Activated CD4-positive, alpha-beta memory T cell treated with anti-CD3 and anti-CD28 coated beads, Interleukin-2, amount 10 ng/mL, durations not matched to agents 7 days and 5 days (primary cell): Measurements from ENCODE around the gene RING1. TPM values are rescaled to one million over a fixed set of nuclear protein-coding genes. Genes with fewer than 3 reads are reported as not detected.

ENCODE experiments used
- CTCF ChIA-PET: fragments of 350-600 bp; sonication (Branson Sonifier 250); formaldehyde crosslinking; loops from one replicate; lab custom pipeline; 2021; ENCODE audit warnings: antibody characterized with exemption, inconsistent platforms; lab: Charles Lee
- POLR2A ChIA-PET: fragments of 350-600 bp; sonication (Branson Sonifier 250); formaldehyde crosslinking; loops from one replicate; lab custom pipeline; 2021; ENCODE audit warnings: antibody characterized with exemption; lab: Charles Lee
- DNase-seq: peaks from one replicate; pipeline ENCODE4 v3.0.0-alpha.2; 2020
- H3K27ac Mint-ChIP-seq: one replicate; pipeline ENCODE4 v1.8.0; 2021; ENCODE audit warnings: mild to moderate bottlenecking, mixed read lengths
- H3K27me3 Mint-ChIP-seq: one replicate; pipeline ENCODE4 v1.8.0; 2021; ENCODE audit warnings: mixed read lengths
- H3K36me3 Mint-ChIP-seq: one replicate; pipeline ENCODE4 v1.8.0; 2021; ENCODE audit warnings: low read depth, mixed read lengths
- H3K4me1 Mint-ChIP-seq: one replicate; pipeline ENCODE4 v1.8.0; 2021; ENCODE audit warnings: mixed read lengths
- H3K4me3 Mint-ChIP-seq: one replicate; pipeline ENCODE4 v1.8.0; 2021; ENCODE audit warnings: mild to moderate bottlenecking, mixed read lengths
- H3K9me3 Mint-ChIP-seq: one replicate; pipeline ENCODE4 v1.8.0; 2021; ENCODE audit warnings: mixed read lengths
- total RNA-seq, 2 experiments: library from RNA; stranded (reverse); gene quantifications; one replicate each; pipeline ENCODE4 v1.2.3, GENCODE V29; 2021

RING1 gene
- total RNA-seq, 2 experiments from 2014 or later, result 29.7 to 32.1 TPM

- CTCF ChIA-PET, result interaction anchor here (2.2 kb wide), 1 partner anchor 42 kb away, joined by 19 read pairs; no protein-coding TSS in a partner anchor
- DNase-seq, result no peak
- POLR2A ChIA-PET, result interaction anchor here (0.6 to 3.5 kb wide), 4 partner anchors 41 to 222 kb away, joined by 3 to 34 read pairs (median 8); partner anchors contain the start of genes RPS18 and VPS52
- Mint-ChIP-seq H3K27me3 (no peaks in the 10 kb centered on the region), H3K9me3 (no peaks in the 10 kb centered on the region), H3K36me3 (peaks cover 39% of the 10 kb centered on the region), H3K27ac (no peak overlapping the region), H3K4me3 (peak overlapping the region; percentile 19), H3K4me1 (peaks cover 60% of the 10 kb centered on the region)
These were observed 1.3 kb upstream of the RING1 start for GRCh38 chr6:33206864-33207551.

- POLR2A ChIA-PET, result interaction anchor here (0.6 to 3.5 kb wide), 16 partner anchors 8 to 313 kb away, joined by 3 to 34 read pairs (median 5); partner anchors contain the start of genes B3GALT4, RPS18, RXRB and SLC39A7
- Mint-ChIP-seq H3K27ac (peak overlapping the region; percentile 79), H3K4me1 (peaks cover 56% of the 10 kb centered on the region), H3K4me3 (peak overlapping the region; percentile 80), H3K9me3 (no peaks in the 10 kb centered on the region), H3K36me3 (peaks cover 39% of the 10 kb centered on the region), H3K27me3 (peaks cover 2% of the 10 kb centered on the region)
- no peak for DNase-seq
- CTCF ChIA-PET, result interaction anchor here (1.0 to 2.2 kb wide), 4 partner anchors 41 to 369 kb away, joined by 3 to 19 read pairs (median 4); partner anchors contain the start of genes PSMB9, TAP1 and TAP2
These were observed 679 bp upstream of the RING1 start for GRCh38 chr6:33207552-33208090.

GRCh38 chr6:33209856-33210255, 1.6 kb downstream of the RING1 start:
- peaks cover 29% of the 10 kb centered on the region for H3K36me3 Mint-ChIP-seq
- H3K27ac Mint-ChIP-seq, result no peak overlapping the region
- H3K4me3 Mint-ChIP-seq, result peak overlapping the region; percentile 80
- H3K27me3 Mint-ChIP-seq, result peaks cover 25% of the 10 kb centered on the region
- DNase-seq, result no peak
- no peaks in the 10 kb centered on the region for H3K9me3 Mint-ChIP-seq
- peaks cover 52% of the 10 kb centered on the region for H3K4me1 Mint-ChIP-seq
- POLR2A ChIA-PET, result interaction anchor here (3.5 kb wide), 1 partner anchor 38 kb away, joined by 34 read pairs; no protein-coding TSS in a partner anchor
- CTCF ChIA-PET, result interaction anchor here (1.0 to 1.8 kb wide), 2 partner anchors 12 to 39 kb away, joined by 4 to 11 read pairs; no protein-coding TSS in a partner anchor

- CTCF ChIA-PET, result interaction anchor here (1.0 kb wide), 1 partner anchor 13 kb away, joined by 4 read pairs; no protein-coding TSS in a partner anchor
- no peak for DNase-seq
- peaks cover 29% of the 10 kb centered on the region for H3K36me3 Mint-ChIP-seq
- peaks cover 39% of the 10 kb centered on the region for H3K4me1 Mint-ChIP-seq
- H3K4me3 Mint-ChIP-seq, result no peak overlapping the region
- H3K27me3 Mint-ChIP-seq, result peaks cover 35% of the 10 kb centered on the region
- H3K9me3 Mint-ChIP-seq, result no peaks in the 10 kb centered on the region
- POLR2A ChIA-PET, result no interaction called here
- no peak overlapping the region for H3K27ac Mint-ChIP-seq
These were observed 2.8 kb downstream of the RING1 start for GRCh38 chr6:33211136-33211535.

GRCh38 chr6:33211666-33212422, 3.5 kb downstream of the RING1 start:
- CTCF ChIA-PET, result no interaction called here
- Mint-ChIP-seq H3K9me3 (no peaks in the 10 kb centered on the region), H3K4me3 (no peak overlapping the region), H3K36me3 (peaks cover 29% of the 10 kb centered on the region), H3K4me1 (peaks cover 33% of the 10 kb centered on the region), H3K27me3 (peaks cover 35% of the 10 kb centered on the region), H3K27ac (no peak overlapping the region)
- DNase-seq, result no peak
- POLR2A ChIA-PET, result no interaction called here

GRCh38 chr6:33212857-33213165, 4.5 kb downstream of the RING1 start:
- Mint-ChIP-seq H3K27me3 (peaks cover 40% of the 10 kb centered on the region), H3K9me3 (no peaks in the 10 kb centered on the region), H3K27ac (no peak overlapping the region), H3K4me1 (peaks cover 31% of the 10 kb centered on the region), H3K4me3 (no peak overlapping the region), H3K36me3 (peaks cover 29% of the 10 kb centered on the region)
- ChIA-PET POLR2A (no interaction called here), CTCF (no interaction called here)
- DNase-seq, result no peak

- H3K36me3 Mint-ChIP-seq, result peaks cover 29% of the 10 kb centered on the region
- peaks cover 46% of the 10 kb centered on the region for H3K27me3 Mint-ChIP-seq
- POLR2A ChIA-PET, result no interaction called here
- H3K4me1 Mint-ChIP-seq, result peaks cover 31% of the 10 kb centered on the region
- CTCF ChIA-PET, result no interaction called here
- H3K27ac Mint-ChIP-seq, result no peak overlapping the region
- no peak overlapping the region for H3K4me3 Mint-ChIP-seq
- no peak for DNase-seq
- H3K9me3 Mint-ChIP-seq, result no peaks in the 10 kb centered on the region
These were observed 5.1 kb downstream of the RING1 start for GRCh38 chr6:33213166-33213988.

GRCh38 chr6:33213989-33214335, 5.7 kb downstream of the RING1 start:
- H3K9me3 Mint-ChIP-seq, result no peaks in the 10 kb centered on the region
- H3K36me3 Mint-ChIP-seq, result peaks cover 29% of the 10 kb centered on the region
- no peak overlapping the region for H3K27ac Mint-ChIP-seq
- no peak overlapping the region for H3K4me3 Mint-ChIP-seq
- ChIA-PET POLR2A (no interaction called here), CTCF (no interaction called here)
- no peak for DNase-seq
- H3K4me1 Mint-ChIP-seq, result peaks cover 28% of the 10 kb centered on the region
- H3K27me3 Mint-ChIP-seq, result peaks cover 49% of the 10 kb centered on the region

- H3K27ac Mint-ChIP-seq, result no peak overlapping the region
- ChIA-PET POLR2A (no interaction called here), CTCF (no interaction called here)
- H3K4me1 Mint-ChIP-seq, result peaks cover 16% of the 10 kb centered on the region
- H3K9me3 Mint-ChIP-seq, result no peaks in the 10 kb centered on the region
- H3K27me3 Mint-ChIP-seq, result peaks cover 51% of the 10 kb centered on the region
- H3K4me3 Mint-ChIP-seq, result no peak overlapping the region
- no peak for DNase-seq
- H3K36me3 Mint-ChIP-seq, result peaks cover 17% of the 10 kb centered on the region
These were observed 7.2 kb downstream of the RING1 start for GRCh38 chr6:33215271-33216116.

GRCh38 chr6:33216117-33216649, 7.9 kb downstream of the RING1 start:
- ChIA-PET POLR2A (interaction anchor here (1.1 kb wide), 1 partner anchor 8 kb away, joined by 4 read pairs; the partner anchor contains the start of gene RING1), CTCF (no interaction called here)
- H3K27me3 Mint-ChIP-seq, result peaks cover 52% of the 10 kb centered on the region

GRCh38 chr6:33217246-33217645, 8.9 kb downstream of the RING1 start:
- peaks cover 16% of the 10 kb centered on the region for H3K4me1 Mint-ChIP-seq
- CTCF ChIA-PET, result no interaction called here

More at GRCh38 chr6:33216117-33216649, 7.9 kb downstream of the RING1 start:
- Mint-ChIP-seq H3K4me1 (peaks cover 16% of the 10 kb centered on the region), H3K36me3 (peaks cover 15% of the 10 kb centered on the region), H3K9me3 (no peaks in the 10 kb centered on the region), H3K4me3 (no peak overlapping the region), H3K27ac (no peak overlapping the region)
- DNase-seq, result no peak

More at GRCh38 chr6:33217246-33217645, 8.9 kb downstream of the RING1 start:
- POLR2A ChIA-PET, result interaction anchor here (1.1 kb wide), 1 partner anchor 9 kb away, joined by 4 read pairs; the partner anchor contains the start of gene RING1
- H3K9me3 Mint-ChIP-seq, result no peaks in the 10 kb centered on the region
- H3K36me3 Mint-ChIP-seq, result peaks cover 11% of the 10 kb centered on the region
- H3K4me3 Mint-ChIP-seq, result no peak overlapping the region
- H3K27ac Mint-ChIP-seq, result no peak overlapping the region
- H3K27me3 Mint-ChIP-seq, result peaks cover 60% of the 10 kb centered on the region
- no peak for DNase-seq
